ENCODE data around the gene IGF2BP2. TPM values are rescaled to one million over a fixed set of nuclear protein-coding genes. Genes with fewer than 3 reads are reported as not detected.

The IGF2BP2 gene
- total and polyA plus RNA-seq, 3 experiments from 2014 or later = 0.42 TPM; not detected in 1

GRCh38 chr3:185629554-185630181, 195.2 kb downstream of the IGF2BP2 start:
- Histone ChIP-seq H3K4me3 (ENCODE audit: low read length) (no peak overlapping the region), H3K9me3 (ENCODE audit: low read length) (no peaks in the 10 kb centered on the region), H3K36me3 (ENCODE audit: insufficient read depth, low read length) (peaks cover 8% of the 10 kb centered on the region), H3K4me1 (ENCODE audit: insufficient read depth, low read length) (no peaks in the 10 kb centered on the region), H3K27me3 (ENCODE audit: insufficient read depth, low read length, poor library complexity, severe bottlenecking) (no peaks in the 10 kb centered on the region), H3K27ac (ENCODE audit: low read depth, low read length) (no peak overlapping the region)
- no peaks in the 10 kb centered on the region for H3K9me3 Mint-ChIP-seq
- H3K27me3 Mint-ChIP-seq = no peaks in the 10 kb centered on the region
- peaks cover 0 to 63% (median 18%) of the 10 kb centered on the region in 3 donors for H3K36me3 Mint-ChIP-seq
- CTCF ChIA-PET = no interaction called here
- no peak overlapping the region for H3K4me3 Mint-ChIP-seq
- no peak for DNase-seq
- peaks cover 0 to 5% (median 0%) of the 10 kb centered on the region in 3 donors for H3K4me1 Mint-ChIP-seq
- POLR2A ChIA-PET = no interaction called here
- peak overlapping the region in 3 of 8 donors; percentile 6 to 87 (median 30) for H3K27ac Mint-ChIP-seq

GRCh38 chr3:185625784-185626183, 199.1 kb downstream of the IGF2BP2 start:
- Mint-ChIP-seq H3K4me3 (no peak overlapping the region), H3K27ac (no peak overlapping the region), H3K36me3 (peaks cover 5 to 77% (median 25%) of the 10 kb centered on the region in 3 donors), H3K4me1 (no peaks in the 10 kb centered on the region), H3K27me3 (no peaks in the 10 kb centered on the region), H3K9me3 (no peaks in the 10 kb centered on the region)
- POLR2A ChIA-PET = no interaction called here
- no peak for DNase-seq
- no peak overlapping the region for H3K4me3 ChIP-seq (ENCODE audit: low read length)
- H3K27me3 ChIP-seq (ENCODE audit: insufficient read depth, low read length, poor library complexity, severe bottlenecking) = no peaks in the 10 kb centered on the region
- H3K27ac ChIP-seq (ENCODE audit: low read depth, low read length) = no peak overlapping the region
- H3K9me3 ChIP-seq (ENCODE audit: low read length) = no peaks in the 10 kb centered on the region
- CTCF ChIA-PET = no interaction called here
- no peaks in the 10 kb centered on the region for H3K4me1 ChIP-seq (ENCODE audit: insufficient read depth, low read length)
- H3K36me3 ChIP-seq (ENCODE audit: insufficient read depth, low read length) = peaks cover 12% of the 10 kb centered on the region

- CTCF ChIA-PET = no interaction called here
- DNase-seq = no peak
- Histone ChIP-seq H3K36me3 (ENCODE audit: insufficient read depth, low read length) (peaks cover 12% of the 10 kb centered on the region), H3K27me3 (ENCODE audit: insufficient read depth, low read length, poor library complexity, severe bottlenecking) (no peaks in the 10 kb centered on the region), H3K9me3 (ENCODE audit: low read length) (no peaks in the 10 kb centered on the region), H3K27ac (ENCODE audit: low read depth, low read length) (no peak overlapping the region), H3K4me1 (ENCODE audit: insufficient read depth, low read length) (no peaks in the 10 kb centered on the region), H3K4me3 (ENCODE audit: low read length) (no peak overlapping the region)
- Mint-ChIP-seq H3K27me3 (no peaks in the 10 kb centered on the region), H3K9me3 (no peaks in the 10 kb centered on the region), H3K4me3 (no peak overlapping the region), H3K36me3 (peaks cover 5 to 71% (median 17%) of the 10 kb centered on the region in 3 donors), H3K4me1 (no peaks in the 10 kb centered on the region), H3K27ac (no peak overlapping the region)
- POLR2A ChIA-PET = no interaction called here
Observed at GRCh38 chr3:185623939-185624665, 200.7 kb downstream of the IGF2BP2 start.

GRCh38 chr3:185613016-185613415, 211.8 kb downstream of the IGF2BP2 start:
- Mint-ChIP-seq H3K36me3 (peaks cover 15 to 76% (median 25%) of the 10 kb centered on the region in 3 donors), H3K4me3 (peak overlapping the region in 5 of 7 donors; percentile 48 to 74 (median 51))
- no peaks in the 10 kb centered on the region for H3K27me3 ChIP-seq (ENCODE audit: insufficient read depth, low read length, poor library complexity, severe bottlenecking)

GRCh38 chr3:185606196-185606595, 218.6 kb downstream of the IGF2BP2 start:
- no peak overlapping the region for H3K4me3 ChIP-seq (ENCODE audit: low read length)
- ChIA-PET POLR2A (no interaction called here), CTCF (no interaction called here)
- H3K9me3 Mint-ChIP-seq = no peaks in the 10 kb centered on the region
- peaks cover 4 to 8% (median 6%) of the 10 kb centered on the region in 3 donors for H3K4me1 Mint-ChIP-seq
- peak overlapping the region in 2 of 8 donors; percentile 12 to 38 for H3K27ac Mint-ChIP-seq
- no peak overlapping the region for H3K27ac ChIP-seq (ENCODE audit: low read depth, low read length)
- peaks cover 8 to 84% (median 34%) of the 10 kb centered on the region in 3 donors for H3K36me3 Mint-ChIP-seq
- no peaks in the 10 kb centered on the region for H3K27me3 ChIP-seq (ENCODE audit: insufficient read depth, low read length, poor library complexity, severe bottlenecking)
- no peaks in the 10 kb centered on the region for H3K27me3 Mint-ChIP-seq
- no peak for DNase-seq
- H3K36me3 ChIP-seq (ENCODE audit: insufficient read depth, low read length) = peaks cover 24% of the 10 kb centered on the region
- H3K4me1 ChIP-seq (ENCODE audit: insufficient read depth, low read length) = no peaks in the 10 kb centered on the region
- H3K4me3 Mint-ChIP-seq = no peak overlapping the region
- H3K9me3 ChIP-seq (ENCODE audit: low read length) = no peaks in the 10 kb centered on the region

More at GRCh38 chr3:185613016-185613415, 211.8 kb downstream of the IGF2BP2 start:
- H3K27me3 Mint-ChIP-seq = no peaks in the 10 kb centered on the region
- H3K9me3 Mint-ChIP-seq = no peaks in the 10 kb centered on the region
- peak overlapping the region in 6 of 8 donors; percentile 59 to 93 (median 66) for H3K27ac Mint-ChIP-seq
- no peak for DNase-seq
- Histone ChIP-seq H3K36me3 (ENCODE audit: insufficient read depth, low read length) (peaks cover 42% of the 10 kb centered on the region), H3K4me1 (ENCODE audit: insufficient read depth, low read length) (no peaks in the 10 kb centered on the region), H3K27ac (ENCODE audit: low read depth, low read length) (no peak overlapping the region), H3K9me3 (ENCODE audit: low read length) (no peaks in the 10 kb centered on the region), H3K4me3 (ENCODE audit: low read length) (no peak overlapping the region)
- POLR2A ChIA-PET = no interaction called here
- CTCF ChIA-PET = no interaction called here
- H3K4me1 Mint-ChIP-seq = peaks cover 0 to 14% (median 10%) of the 10 kb centered on the region in 3 donors

- no peak overlapping the region for H3K4me3 ChIP-seq (ENCODE audit: low read length)
- Mint-ChIP-seq H3K9me3 (no peaks in the 10 kb centered on the region), H3K27ac (no peak overlapping the region), H3K27me3 (no peaks in the 10 kb centered on the region), H3K4me1 (peaks cover 4 to 8% (median 6%) of the 10 kb centered on the region in 3 donors), H3K4me3 (no peak overlapping the region), H3K36me3 (peaks cover 8 to 87% (median 33%) of the 10 kb centered on the region in 3 donors)
- DNase-seq = no peak
- no peak overlapping the region for H3K27ac ChIP-seq (ENCODE audit: low read depth, low read length)
- H3K27me3 ChIP-seq (ENCODE audit: insufficient read depth, low read length, poor library complexity, severe bottlenecking) = no peaks in the 10 kb centered on the region
- peaks cover 26% of the 10 kb centered on the region for H3K36me3 ChIP-seq (ENCODE audit: insufficient read depth, low read length)
- no peaks in the 10 kb centered on the region for H3K4me1 ChIP-seq (ENCODE audit: insufficient read depth, low read length)
- CTCF ChIA-PET = interaction anchor here (0.6 kb wide), 1 partner anchor 596 kb away, joined by 3 read pairs; no protein-coding TSS in a partner anchor
- POLR2A ChIA-PET = no interaction called here
- no peaks in the 10 kb centered on the region for H3K9me3 ChIP-seq (ENCODE audit: low read length)
Observed at GRCh38 chr3:185605566-185605965, 219.3 kb downstream of the IGF2BP2 start.

- no peak overlapping the region for H3K27ac ChIP-seq (ENCODE audit: low read depth, low read length)
- no peaks in the 10 kb centered on the region for H3K4me1 ChIP-seq (ENCODE audit: insufficient read depth, low read length)
- H3K36me3 Mint-ChIP-seq = peaks cover 7 to 65% (median 16%) of the 10 kb centered on the region in 3 donors
- no peak overlapping the region for H3K4me3 ChIP-seq (ENCODE audit: low read length)
- peak overlapping the region in 2 of 8 donors; percentile 2 to 69 for H3K27ac Mint-ChIP-seq
- H3K9me3 Mint-ChIP-seq = no peaks in the 10 kb centered on the region
- H3K9me3 ChIP-seq (ENCODE audit: low read length) = no peaks in the 10 kb centered on the region
- POLR2A ChIA-PET = no interaction called here
- peak overlapping the region in 1 of 7 donors; percentile 1 for H3K4me3 Mint-ChIP-seq
- H3K4me1 Mint-ChIP-seq = peaks cover 15 to 20% (median 16%) of the 10 kb centered on the region in 3 donors
- H3K36me3 ChIP-seq (ENCODE audit: insufficient read depth, low read length) = peaks cover 8% of the 10 kb centered on the region
- H3K27me3 Mint-ChIP-seq = no peaks in the 10 kb centered on the region
- CTCF ChIA-PET = interaction anchor here (0.7 to 1.5 kb wide), 2 partner anchors 9 kb away, joined by 3 to 4 read pairs; partner anchors contain the start of gene SENP2
- DNase-seq = no peak
- no peaks in the 10 kb centered on the region for H3K27me3 ChIP-seq (ENCODE audit: insufficient read depth, low read length, poor library complexity, severe bottlenecking)
Observed at GRCh38 chr3:185595526-185595925, 229.3 kb downstream of the IGF2BP2 start.

- no peak overlapping the region for H3K27ac Mint-ChIP-seq
- no peaks in the 10 kb centered on the region for H3K27me3 Mint-ChIP-seq
- H3K4me3 Mint-ChIP-seq = no peak overlapping the region
- Histone ChIP-seq H3K4me1 (ENCODE audit: insufficient read depth, low read length) (peaks cover 4% of the 10 kb centered on the region), H3K9me3 (ENCODE audit: low read length) (no peaks in the 10 kb centered on the region), H3K27me3 (ENCODE audit: insufficient read depth, low read length, poor library complexity, severe bottlenecking) (no peaks in the 10 kb centered on the region), H3K27ac (ENCODE audit: low read depth, low read length) (no peak overlapping the region), H3K36me3 (ENCODE audit: insufficient read depth, low read length) (peaks cover 8% of the 10 kb centered on the region), H3K4me3 (ENCODE audit: low read length) (no peak overlapping the region)
- H3K4me1 Mint-ChIP-seq = peaks cover 16 to 22% (median 16%) of the 10 kb centered on the region in 3 donors
- DNase-seq = no peak
- H3K36me3 Mint-ChIP-seq = peaks cover 3 to 58% (median 10%) of the 10 kb centered on the region in 3 donors
- H3K9me3 Mint-ChIP-seq = no peaks in the 10 kb centered on the region
- ChIA-PET CTCF (no interaction called here), POLR2A (no interaction called here)
Observed at GRCh38 chr3:185594073-185594472, 230.8 kb downstream of the IGF2BP2 start.
